ENCODE data around the gene MYOF. TPM values are rescaled to one million over a fixed set of nuclear protein-coding genes. Genes with fewer than 3 reads are reported as not detected.
A peak's percentile ranks its signal among the peaks of the same experiment; 100 is the strongest.

The MYOF gene
- total RNA-seq, 2 donors from 2014 or later: 21.1 to 25.7 TPM

- Histone ChIP-seq H3K36me3 (replicated peaks in 1 of 2; ENCODE audit: insufficient read depth in 1 of 2, low read depth in 2 of 2) (no peaks in the 10 kb centered on the region), H3K4me3 (no peak overlapping the region), H3K9me3 (no peaks in the 10 kb centered on the region), H3K27ac (peak overlapping the region in 2 of 4 donors; percentile 6 to 12), H3K4me1 (no peaks in the 10 kb centered on the region), H3K27me3 (no peaks in the 10 kb centered on the region)
- intact Hi-C loops (cut with DNase I): loop anchor here (5.0 kb wide), 1 partner anchor 107 kb away; no protein-coding TSS in a partner anchor
- 76 to 87% methylated on average over 4 of the region's 4 CpGs for WGBS, 2 donors
- DNase-seq: no peak
- TF ChIP-seq POLR2A (IDR thresholded peaks at IDR 0.05) (no peak), CTCF (IDR thresholded peaks at IDR 0.05) (no peak)
- peak; percentile 27 for ATAC-seq
Measured at GRCh38 chr10:93488956-93489528, 6.9 kb upstream of the MYOF start.

- Histone ChIP-seq H3K4me1 (peaks cover 2% of the 10 kb centered on the region), H3K36me3 (replicated peaks in 1 of 2; ENCODE audit: insufficient read depth in 1 of 2, low read depth in 2 of 2) (no peaks in the 10 kb centered on the region), H3K27ac (no peak overlapping the region), H3K4me3 (no peak overlapping the region), H3K9me3 (no peaks in the 10 kb centered on the region), H3K27me3 (no peaks in the 10 kb centered on the region)
- intact Hi-C loops (cut with DNase I): loop anchor here (5.0 kb wide), 1 partner anchor 103 kb away; no protein-coding TSS in a partner anchor
- 6 to 18% methylated on average over 1 of the region's 1 CpG for WGBS, 2 donors
- ATAC-seq: no peak
- DNase-seq: no peak
- TF ChIP-seq CTCF (IDR thresholded peaks at IDR 0.05) (no peak), POLR2A (IDR thresholded peaks at IDR 0.05) (no peak)
Measured at GRCh38 chr10:93485690-93486089, 3.6 kb upstream of the MYOF start.

- peaks cover 5% of the 10 kb centered on the region for H3K4me1 ChIP-seq
- WGBS, 2 donors: 16 to 17% methylated on average over 7 of the region's 7 CpGs
- intact Hi-C loops (cut with DNase I): no loop called here
- no peaks in the 10 kb centered on the region for H3K36me3 ChIP-seq (replicated peaks in 1 of 2; ENCODE audit: insufficient read depth in 1 of 2, low read depth in 2 of 2)
- peak overlapping the region; percentile 37 to 82 (median 73) for H3K27ac ChIP-seq
- no peak for TF ChIP-seq CTCF (IDR thresholded peaks at IDR 0.05)
- TF ChIP-seq POLR2A (IDR thresholded peaks at IDR 0.05): no peak
- peak overlapping the region; percentile 15 to 52 for H3K4me3 ChIP-seq
- DNase-seq (no peak), ATAC-seq (peak; percentile 28)
- H3K27me3 ChIP-seq: no peaks in the 10 kb centered on the region
- no peaks in the 10 kb centered on the region for H3K9me3 ChIP-seq
Measured at GRCh38 chr10:93481637-93482144, 443 bp downstream of the MYOF start.

DNA sequence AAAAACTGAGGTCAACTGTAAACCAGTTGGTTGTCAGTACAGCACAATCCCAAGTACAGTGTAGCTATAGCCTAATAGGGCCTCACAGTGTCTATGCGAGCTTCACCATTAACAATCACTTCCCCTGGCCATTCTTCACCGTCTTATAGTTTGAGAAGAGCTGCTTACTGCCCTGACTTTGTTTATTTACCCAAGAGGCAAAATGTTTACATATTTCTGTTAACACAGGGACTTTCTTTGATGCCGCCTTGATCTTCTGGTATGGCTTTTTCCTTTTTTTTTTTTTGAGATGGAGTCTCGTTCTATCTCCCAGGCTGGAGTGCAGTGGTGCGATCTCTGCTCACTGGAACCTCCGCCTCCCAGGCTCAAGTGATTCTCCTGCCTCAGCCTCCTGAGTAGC is 3.3 kb downstream of the MYOF start:
- intact Hi-C loops (cut with DNase I): no loop called here
- DNase-seq: no peak
- no peak overlapping the region for H3K4me3 ChIP-seq
- no peaks in the 10 kb centered on the region for H3K9me3 ChIP-seq
- no peak overlapping the region for H3K27ac ChIP-seq
- TF ChIP-seq CTCF (IDR thresholded peaks at IDR 0.05) (no peak), POLR2A (IDR thresholded peaks at IDR 0.05) (no peak)
- H3K27me3 ChIP-seq: no peaks in the 10 kb centered on the region
- no peaks in the 10 kb centered on the region for H3K36me3 ChIP-seq (replicated peaks in 1 of 2; ENCODE audit: insufficient read depth in 1 of 2, low read depth in 2 of 2)
- 77 to 78% methylated on average over 6 of the region's 6 CpGs for WGBS, 2 donors
- peaks cover 5% of the 10 kb centered on the region for H3K4me1 ChIP-seq
- no peak for ATAC-seq

- TF ChIP-seq POLR2A (IDR thresholded peaks at IDR 0.05): no peak
- no peak for TF ChIP-seq CTCF (IDR thresholded peaks at IDR 0.05)
- ATAC-seq (no peak), DNase-seq (no peak)
- WGBS, 2 donors: 86 to 88% methylated on average over 2 of the region's 2 CpGs
- H3K4me3 ChIP-seq: no peak overlapping the region
- H3K36me3 ChIP-seq (replicated peaks in 1 of 2; ENCODE audit: insufficient read depth in 1 of 2, low read depth in 2 of 2): no peaks in the 10 kb centered on the region
- H3K9me3 ChIP-seq: no peaks in the 10 kb centered on the region
- no peaks in the 10 kb centered on the region for H3K27me3 ChIP-seq
- peaks cover 5% of the 10 kb centered on the region for H3K4me1 ChIP-seq
- H3K27ac ChIP-seq: no peak overlapping the region
- intact Hi-C loops (cut with DNase I): no loop called here
Measured at GRCh38 chr10:93476756-93477155, 5.4 kb downstream of the MYOF start.
